Liver (tissue), 2 donors: ENCODE measurements around the gene ERVFRD-1.

Source experiments
- CTCF ChIP-seq: fragments of 150-350 bp; IDR thresholded peaks from 2 replicates; pipeline ENCODE4 v1.5.1; 2017; ENCODE audit warnings: improper control_type of control experiment, low read depth, low read length; ENCODE audit not compliant: missing input control
- REST ChIP-seq: IDR thresholded peaks from 2 replicates; pipeline ENCODE4 v1.6.1; 2016; ENCODE audit warnings: antibody characterized with exemption, mild to moderate bottlenecking
- donor health status: healthy.

GRCh38 chr6:11136809-11137208 is 25.3 kb upstream of the ERVFRD-1 start:
- TF ChIP-seq CTCF = no peak
- no peak for TF ChIP-seq REST
